Measurements from ENCODE around the gene GPR68. TPM values are rescaled to one million over a fixed set of nuclear protein-coding genes. Genes with fewer than 3 reads are reported as not detected.

GPR68 gene
- total and polyA plus RNA-seq, 2 experiments from 2014 or later: 0.19 to 0.35 TPM

- TF ChIP-seq ZNF462 (CRISPR knock-in tag; IDR thresholded peaks at IDR 0.05) (no peak), ETS1 (IDR thresholded peaks at IDR 0.05) (no peak), JUNB (IDR thresholded peaks at IDR 0.05; ENCODE audit: unreplicated experiment) (no peak), CTCF (conservative IDR thresholded peaks at IDR 0.05; ENCODE audit: low read depth in 2 of 2) (no peak), REST (IDR thresholded peaks at IDR 0.05; ENCODE audit: unreplicated experiment) (no peak), NANOG (IDR thresholded peaks at IDR 0.05; ENCODE audit: borderline replicate concordance) (no peak)
These were observed 17.6 kb upstream of the GPR68 start (continued) for GRCh38 chr14:91261986-91262549.

Measured in GM23338 (cell line).